Keratinocyte (primary cell): ENCODE results near the gene EHHADH. TPM values are rescaled to one million over a fixed set of nuclear protein-coding genes. Genes with fewer than 3 reads are reported as not detected.

Source experiments
- DNase-seq: peaks from one replicate; pipeline ENCODE4 v3.0.0-alpha.2; 2011; ENCODE audit warnings: low read depth, missing footprints, low spot score
- FAIRE-seq: peaks from 2 replicates; lab custom pipeline; 2011; peaks lifted over from hg19 to GRCh38; lab: Jason Lieb, UNC
- H2AFZ ChIP-seq: 2 replicates; pipeline ENCODE4 v1.6.0; 2012; ENCODE audit warnings: low read length, control low read depth, inconsistent platforms; ENCODE audit not compliant: control insufficient read depth
- H3K27ac ChIP-seq: 2 replicates; pipeline ENCODE4 v1.5.1; 2011; ENCODE audit warnings: low read length; ENCODE audit not compliant: control insufficient read depth, insufficient read depth
- H3K27me3 ChIP-seq: 3 replicates; pipeline ENCODE4 v1.6.0; 2011; ENCODE audit warnings: low read length; ENCODE audit not compliant: control insufficient read depth, insufficient read depth; ENCODE audit errors: extremely low read depth
- H3K36me3 ChIP-seq, 2 experiments: 2 replicates in 1 of 2; 3 replicates in 1 of 2; pipeline ENCODE4 v1.5.1; 2011; ENCODE audit warnings: low read length in 2 of 2, mild to moderate bottlenecking in 1 of 2; ENCODE audit not compliant: control insufficient read depth in 2 of 2, insufficient read depth in 2 of 2; ENCODE audit errors: extremely low read depth in 1 of 2
- H3K4me1 ChIP-seq: 3 replicates; pipeline ENCODE4 v1.5.1; 2011; ENCODE audit warnings: low read length; ENCODE audit not compliant: control insufficient read depth, insufficient read depth; ENCODE audit errors: extremely low read depth
- H3K4me2 ChIP-seq: 3 replicates; pipeline ENCODE4 v1.6.0; 2011; ENCODE audit warnings: low read depth, low read length; ENCODE audit not compliant: control insufficient read depth, insufficient read depth; ENCODE audit errors: extremely low read depth
- H3K4me3 ChIP-seq, 3 experiments: fragments of 200-600 bp in 1 of 3; sonication (generic) in 1 of 3; 2 replicates in 2 of 3; 3 replicates in 1 of 3; pipeline ENCODE4 v1.5.1; 2011 to 2016; ENCODE audit warnings: low read length in 3 of 3, mild to moderate bottlenecking in 3 of 3, control low read depth in 2 of 3, inconsistent platforms in 1 of 3, low read depth in 1 of 3, mixed read lengths in 1 of 3, mixed run types in 1 of 3, moderate library complexity in 1 of 3; ENCODE audit not compliant: control insufficient read depth in 2 of 3, insufficient read depth in 2 of 3; ENCODE audit errors: extremely low read depth in 1 of 3
- H3K79me2 ChIP-seq: 2 replicates; pipeline ENCODE4 v1.6.0; 2012; ENCODE audit warnings: low read length; ENCODE audit not compliant: control insufficient read depth, insufficient read depth
- H3K9ac ChIP-seq: 3 replicates; pipeline ENCODE4 v1.6.0; 2011; ENCODE audit warnings: low read length; ENCODE audit not compliant: control insufficient read depth, insufficient read depth; ENCODE audit errors: extremely low read depth
- H3K9me1 ChIP-seq: 3 replicates; pipeline ENCODE4 v1.6.0; 2011; ENCODE audit warnings: low read length; ENCODE audit not compliant: control insufficient read depth, insufficient read depth; ENCODE audit errors: extremely low read depth
- H3K9me3 ChIP-seq: 2 replicates; pipeline ENCODE4 v1.5.1; 2012; ENCODE audit warnings: low read depth, low read length; ENCODE audit not compliant: control insufficient read depth
- H4K20me1 ChIP-seq: 3 replicates; pipeline ENCODE4 v1.6.0; 2011; ENCODE audit warnings: low read length; ENCODE audit not compliant: control insufficient read depth, insufficient read depth; ENCODE audit errors: extremely low read depth
- EZH2 ChIP-seq: IDR thresholded peaks from one replicate; pipeline ENCODE4 v1.6.1; 2012; ENCODE audit warnings: inconsistent platforms, mild to moderate bottlenecking, low read length, moderate library complexity
- dilution Hi-C: fragments of 300-500 bp; cut with MboI; formaldehyde crosslinking; loops from one replicate; pipeline ENCODE4 v1.7.0; 2020; ENCODE audit warnings: low sequenced_read_pairs; ENCODE audit not compliant: extremely low pct_ligation_motif_present
- polyA plus RNA-seq, 5 experiments: library from polyadenylated mRNA; depleted of rRNA in 3 of 5; stranded (reverse) in 3 of 5; stranded (forward) in 1 of 5; unstranded in 1 of 5; fragments of >200 nt; gene quantifications; 1 replicate in 1 of 5; 2 replicates in 3 of 5; 3 replicates in 1 of 5; pipeline versions ENCODE4 v1.2.1 to v1.2.3, GENCODE V29; 2011 to 2012; ENCODE audit warnings: missing spikeins in 2 of 5, low read depth in 1 of 5, low replicate concordance in 1 of 5
- TF ChIP-seq, protein P1 (sequence below), 3 experiments: IDR thresholded peaks in 1 of 3; conservative IDR thresholded peaks in 1 of 3; optimal IDR thresholded peaks in 1 of 3; 2 replicates in 2 of 3; 3 replicates in 1 of 3; pipeline versions ENCODE3 to v1.5.1; 2011; ENCODE audit warnings: low read length in 3 of 3, mild to moderate bottlenecking in 3 of 3, moderate library complexity in 2 of 3, control low read depth in 1 of 3, inconsistent platforms in 1 of 3; ENCODE audit not compliant: insufficient read depth in 2 of 3; ENCODE audit errors: extremely low read depth in 1 of 3

Gene EHHADH
- polyA plus RNA-seq, 1 donor (not counting 4 experiments of a cell fraction or from before 2014, with no cell fraction given), result 5.6 TPM

GRCh38 chr3:185150561-185150960 is 103.3 kb downstream of the EHHADH start:
- no peaks in the 10 kb centered on the region for H3K79me2 ChIP-seq
- no peaks in the 10 kb centered on the region for H3K4me1 ChIP-seq
- H4K20me1 ChIP-seq, result no peaks in the 10 kb centered on the region
- TF ChIP-seq EZH2, result no peak
- TF ChIP-seq, protein P1, sequence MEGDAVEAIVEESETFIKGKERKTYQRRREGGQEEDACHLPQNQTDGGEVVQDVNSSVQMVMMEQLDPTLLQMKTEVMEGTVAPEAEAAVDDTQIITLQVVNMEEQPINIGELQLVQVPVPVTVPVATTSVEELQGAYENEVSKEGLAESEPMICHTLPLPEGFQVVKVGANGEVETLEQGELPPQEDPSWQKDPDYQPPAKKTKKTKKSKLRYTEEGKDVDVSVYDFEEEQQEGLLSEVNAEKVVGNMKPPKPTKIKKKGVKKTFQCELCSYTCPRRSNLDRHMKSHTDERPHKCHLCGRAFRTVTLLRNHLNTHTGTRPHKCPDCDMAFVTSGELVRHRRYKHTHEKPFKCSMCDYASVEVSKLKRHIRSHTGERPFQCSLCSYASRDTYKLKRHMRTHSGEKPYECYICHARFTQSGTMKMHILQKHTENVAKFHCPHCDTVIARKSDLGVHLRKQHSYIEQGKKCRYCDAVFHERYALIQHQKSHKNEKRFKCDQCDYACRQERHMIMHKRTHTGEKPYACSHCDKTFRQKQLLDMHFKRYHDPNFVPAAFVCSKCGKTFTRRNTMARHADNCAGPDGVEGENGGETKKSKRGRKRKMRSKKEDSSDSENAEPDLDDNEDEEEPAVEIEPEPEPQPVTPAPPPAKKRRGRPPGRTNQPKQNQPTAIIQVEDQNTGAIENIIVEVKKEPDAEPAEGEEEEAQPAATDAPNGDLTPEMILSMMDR (optimal IDR thresholded peaks at IDR 0.05 in 1 of 3, IDR thresholded peaks at IDR 0.05 in 1 of 3, conservative IDR thresholded peaks at IDR 0.05 in 1 of 3; ENCODE audit: extremely low read depth in 1 of 3, insufficient read depth in 2 of 3, low read length in 3 of 3), result no peak
- no peaks in the 10 kb centered on the region for H3K9me3 ChIP-seq
- H2AFZ ChIP-seq, result no peak overlapping the region
- H3K4me3 ChIP-seq, result no peak overlapping the region
- FAIRE-seq (no peak), DNase-seq (no peak)
- H3K27ac ChIP-seq, result no peak overlapping the region
- H3K4me2 ChIP-seq, result no peak overlapping the region
- peaks cover 46% of the 10 kb centered on the region for H3K27me3 ChIP-seq
- no peaks in the 10 kb centered on the region for H3K9me1 ChIP-seq
- dilution Hi-C loops, result no loop called here
- no peak overlapping the region for H3K9ac ChIP-seq
- no peaks in the 10 kb centered on the region for H3K36me3 ChIP-seq

GRCh38 chr3:185149591-185149990 is 104.3 kb downstream of the EHHADH start:
- no peaks in the 10 kb centered on the region for H4K20me1 ChIP-seq
- H3K9ac ChIP-seq, result no peak overlapping the region
- TF ChIP-seq, protein P1 (optimal IDR thresholded peaks at IDR 0.05 in 1 of 3, IDR thresholded peaks at IDR 0.05 in 1 of 3, conservative IDR thresholded peaks at IDR 0.05 in 1 of 3; ENCODE audit: extremely low read depth in 1 of 3, insufficient read depth in 2 of 3, low read length in 3 of 3), result no peak
- TF ChIP-seq EZH2, result no peak
- H3K27me3 ChIP-seq, result peaks cover 49% of the 10 kb centered on the region
- dilution Hi-C loops, result no loop called here
- no peaks in the 10 kb centered on the region for H3K79me2 ChIP-seq
- H3K4me2 ChIP-seq, result no peak overlapping the region
- no peak for DNase-seq
- no peak overlapping the region for H2AFZ ChIP-seq
- H3K36me3 ChIP-seq, result no peaks in the 10 kb centered on the region
- no peaks in the 10 kb centered on the region for H3K9me3 ChIP-seq
- no peak overlapping the region for H3K4me3 ChIP-seq
- no peaks in the 10 kb centered on the region for H3K9me1 ChIP-seq
- H3K4me1 ChIP-seq, result no peaks in the 10 kb centered on the region
- no peak for FAIRE-seq
- no peak overlapping the region for H3K27ac ChIP-seq
